ENCODE data around the gene RELN.

DNA sequence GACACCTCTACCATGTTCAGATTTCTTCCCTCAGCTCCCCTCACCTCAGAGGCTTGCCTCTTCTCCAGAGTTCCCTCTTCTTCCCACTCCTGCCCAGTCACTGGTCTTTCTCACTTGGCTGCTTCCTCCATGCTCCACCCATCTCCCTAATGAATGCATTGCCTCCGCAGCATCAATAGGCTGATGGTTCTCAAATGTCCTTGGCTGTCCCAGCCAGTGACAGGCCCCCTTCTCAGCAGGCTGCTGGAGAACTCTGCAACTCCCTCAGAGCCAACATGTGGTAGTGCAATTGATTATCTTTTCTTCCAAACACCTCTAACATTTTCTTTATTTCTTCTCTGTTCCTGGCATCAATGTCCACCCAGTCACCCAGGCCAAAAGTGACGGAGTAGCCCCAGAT lies 218.2 kb downstream of the RELN start:
- TF ChIP-seq POLR2AphosphoS5 (IDR thresholded peaks at IDR 0.05; ENCODE audit: low read depth, low read length) (no peak), FOXP2 (optimal IDR thresholded peaks at IDR 0.05; ENCODE audit: borderline replicate concordance, extremely low read depth, extremely low read length, insufficient read depth) (no peak), TAF1 (IDR thresholded peaks at IDR 0.05; ENCODE audit: borderline replicate concordance, insufficient read depth, low read length) (no peak), SIN3A (IDR thresholded peaks at IDR 0.05; ENCODE audit: borderline replicate concordance, insufficient read depth, low read length) (no peak)
- TF ChIP-seq, protein P1, sequence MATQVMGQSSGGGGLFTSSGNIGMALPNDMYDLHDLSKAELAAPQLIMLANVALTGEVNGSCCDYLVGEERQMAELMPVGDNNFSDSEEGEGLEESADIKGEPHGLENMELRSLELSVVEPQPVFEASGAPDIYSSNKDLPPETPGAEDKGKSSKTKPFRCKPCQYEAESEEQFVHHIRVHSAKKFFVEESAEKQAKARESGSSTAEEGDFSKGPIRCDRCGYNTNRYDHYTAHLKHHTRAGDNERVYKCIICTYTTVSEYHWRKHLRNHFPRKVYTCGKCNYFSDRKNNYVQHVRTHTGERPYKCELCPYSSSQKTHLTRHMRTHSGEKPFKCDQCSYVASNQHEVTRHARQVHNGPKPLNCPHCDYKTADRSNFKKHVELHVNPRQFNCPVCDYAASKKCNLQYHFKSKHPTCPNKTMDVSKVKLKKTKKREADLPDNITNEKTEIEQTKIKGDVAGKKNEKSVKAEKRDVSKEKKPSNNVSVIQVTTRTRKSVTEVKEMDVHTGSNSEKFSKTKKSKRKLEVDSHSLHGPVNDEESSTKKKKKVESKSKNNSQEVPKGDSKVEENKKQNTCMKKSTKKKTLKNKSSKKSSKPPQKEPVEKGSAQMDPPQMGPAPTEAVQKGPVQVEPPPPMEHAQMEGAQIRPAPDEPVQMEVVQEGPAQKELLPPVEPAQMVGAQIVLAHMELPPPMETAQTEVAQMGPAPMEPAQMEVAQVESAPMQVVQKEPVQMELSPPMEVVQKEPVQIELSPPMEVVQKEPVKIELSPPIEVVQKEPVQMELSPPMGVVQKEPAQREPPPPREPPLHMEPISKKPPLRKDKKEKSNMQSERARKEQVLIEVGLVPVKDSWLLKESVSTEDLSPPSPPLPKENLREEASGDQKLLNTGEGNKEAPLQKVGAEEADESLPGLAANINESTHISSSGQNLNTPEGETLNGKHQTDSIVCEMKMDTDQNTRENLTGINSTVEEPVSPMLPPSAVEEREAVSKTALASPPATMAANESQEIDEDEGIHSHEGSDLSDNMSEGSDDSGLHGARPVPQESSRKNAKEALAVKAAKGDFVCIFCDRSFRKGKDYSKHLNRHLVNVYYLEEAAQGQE (IDR thresholded peaks at IDR 0.05; ENCODE audit: insufficient read depth in 1 of 2, low read depth in 2 of 2, low read length in 2 of 2) = no peak

All from PFSK-1 (cell line).